LNCaP clone FGC (cell line): ENCODE data around the gene HELZ.

Source experiments
- DNase-seq: peaks from one replicate; pipeline ENCODE4 v3.0.0-alpha.2; 2011; ENCODE audit warnings: low read depth
- H3K4me3 ChIP-seq: 2 replicates; pipeline ENCODE4 v1.5.1; 2011; ENCODE audit warnings: mild to moderate bottlenecking, low read depth, low read length, control low read depth
- TF ChIP-seq, protein P1 (sequence below): IDR thresholded peaks from 2 replicates; pipeline ENCODE4 v1.5.1; 2012; ENCODE audit warnings: mild to moderate bottlenecking; ENCODE audit not compliant: control insufficient read depth, insufficient read depth; ENCODE audit errors: extremely low read depth

The HELZ gene

DNA sequence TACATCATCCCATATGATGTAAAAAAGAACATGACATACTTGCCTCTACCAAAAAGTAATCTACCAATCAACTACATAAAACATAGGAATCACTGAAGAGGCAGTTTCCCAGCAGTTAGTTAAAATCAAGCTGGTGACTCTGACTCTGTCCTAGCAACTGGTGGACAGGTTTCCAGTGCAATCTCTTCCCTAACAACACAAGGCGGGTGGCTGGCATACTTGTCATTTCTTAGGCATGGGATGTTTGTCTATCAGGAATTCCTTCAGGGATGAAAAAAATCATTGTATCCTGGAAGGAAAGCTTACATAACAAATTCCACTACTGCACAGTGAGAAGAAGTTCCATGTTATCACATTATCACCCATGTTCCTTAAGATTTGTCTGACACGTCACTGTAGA lies 50.9 kb downstream of the HELZ start:
- H3K4me3 ChIP-seq = no peak overlapping the region
- no peak for DNase-seq
- TF ChIP-seq, protein P1, sequence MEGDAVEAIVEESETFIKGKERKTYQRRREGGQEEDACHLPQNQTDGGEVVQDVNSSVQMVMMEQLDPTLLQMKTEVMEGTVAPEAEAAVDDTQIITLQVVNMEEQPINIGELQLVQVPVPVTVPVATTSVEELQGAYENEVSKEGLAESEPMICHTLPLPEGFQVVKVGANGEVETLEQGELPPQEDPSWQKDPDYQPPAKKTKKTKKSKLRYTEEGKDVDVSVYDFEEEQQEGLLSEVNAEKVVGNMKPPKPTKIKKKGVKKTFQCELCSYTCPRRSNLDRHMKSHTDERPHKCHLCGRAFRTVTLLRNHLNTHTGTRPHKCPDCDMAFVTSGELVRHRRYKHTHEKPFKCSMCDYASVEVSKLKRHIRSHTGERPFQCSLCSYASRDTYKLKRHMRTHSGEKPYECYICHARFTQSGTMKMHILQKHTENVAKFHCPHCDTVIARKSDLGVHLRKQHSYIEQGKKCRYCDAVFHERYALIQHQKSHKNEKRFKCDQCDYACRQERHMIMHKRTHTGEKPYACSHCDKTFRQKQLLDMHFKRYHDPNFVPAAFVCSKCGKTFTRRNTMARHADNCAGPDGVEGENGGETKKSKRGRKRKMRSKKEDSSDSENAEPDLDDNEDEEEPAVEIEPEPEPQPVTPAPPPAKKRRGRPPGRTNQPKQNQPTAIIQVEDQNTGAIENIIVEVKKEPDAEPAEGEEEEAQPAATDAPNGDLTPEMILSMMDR = no peak

- H3K4me3 ChIP-seq = no peak overlapping the region
- DNase-seq = no peak
These were observed 57.1 kb downstream of the HELZ start for GRCh38 chr17:67187927-67188326.

DNA sequence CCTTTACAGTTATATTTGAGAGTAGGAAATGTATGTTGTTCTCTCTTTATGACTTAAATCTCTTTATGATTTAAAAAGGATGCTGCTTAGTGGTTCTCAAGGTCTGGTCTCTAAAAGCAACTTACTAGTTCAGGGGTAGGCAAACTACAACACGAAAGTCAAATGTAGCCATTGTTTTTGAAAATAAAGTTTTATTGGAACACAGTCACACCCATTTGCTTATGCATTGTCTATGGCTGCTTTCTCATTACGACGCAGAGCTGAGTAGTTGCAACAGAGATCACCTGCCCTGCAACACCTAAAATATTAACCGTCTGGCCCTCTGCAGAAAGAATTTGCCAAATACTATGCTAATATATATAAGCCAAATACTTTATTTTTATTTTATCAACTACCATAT lies 58.2 kb downstream of the HELZ start:
- TF ChIP-seq, protein P1 = no peak
- no peak for DNase-seq
- H3K4me3 ChIP-seq = no peak overlapping the region

More at GRCh38 chr17:67187927-67188326, 57.1 kb downstream of the HELZ start:
- TF ChIP-seq, protein P1 = no peak

DNA sequence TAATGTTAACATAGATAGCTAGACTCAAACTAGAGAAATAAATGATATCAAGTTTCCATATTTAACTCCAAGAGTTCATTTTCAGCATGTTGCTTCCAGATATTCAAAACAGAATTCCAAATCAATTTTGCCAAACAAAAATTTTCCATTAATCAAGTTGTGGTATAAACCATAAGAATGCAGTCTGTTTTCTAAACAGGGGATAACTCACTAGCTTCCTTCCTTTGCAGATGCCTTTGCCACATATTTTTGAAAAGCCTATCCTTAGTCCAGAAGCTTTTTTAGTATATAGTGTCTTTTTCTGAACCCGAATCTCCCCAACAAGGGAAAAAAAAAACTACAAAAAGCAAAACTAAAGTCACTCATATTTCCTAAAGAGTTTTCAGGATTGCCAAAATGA lies 61.5 kb downstream of the HELZ start:
- DNase-seq = no peak
- no peak overlapping the region for H3K4me3 ChIP-seq
- TF ChIP-seq, protein P1 = no peak

DNA sequence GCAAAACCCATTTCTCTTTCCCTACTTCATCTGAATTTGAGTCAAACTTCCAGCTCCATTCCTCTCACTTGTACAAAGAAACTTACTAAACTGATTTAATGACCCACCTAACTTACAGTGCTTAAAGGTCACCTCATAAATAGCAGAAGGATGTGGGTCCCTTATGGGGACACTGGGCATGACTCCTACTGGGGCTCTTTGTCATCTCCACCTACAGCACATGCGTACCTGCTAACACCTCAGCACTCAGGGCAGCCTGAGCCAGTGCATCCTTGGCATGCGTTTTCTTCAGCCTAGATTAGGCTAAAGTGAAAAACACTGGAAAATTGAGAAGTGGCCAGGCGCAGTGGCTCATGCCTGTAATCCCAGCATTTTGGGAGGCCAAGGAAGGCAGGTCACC lies 63.2 kb downstream of the HELZ start:
- no peak overlapping the region for H3K4me3 ChIP-seq
- TF ChIP-seq, protein P1 = no peak
- no peak for DNase-seq

DNA sequence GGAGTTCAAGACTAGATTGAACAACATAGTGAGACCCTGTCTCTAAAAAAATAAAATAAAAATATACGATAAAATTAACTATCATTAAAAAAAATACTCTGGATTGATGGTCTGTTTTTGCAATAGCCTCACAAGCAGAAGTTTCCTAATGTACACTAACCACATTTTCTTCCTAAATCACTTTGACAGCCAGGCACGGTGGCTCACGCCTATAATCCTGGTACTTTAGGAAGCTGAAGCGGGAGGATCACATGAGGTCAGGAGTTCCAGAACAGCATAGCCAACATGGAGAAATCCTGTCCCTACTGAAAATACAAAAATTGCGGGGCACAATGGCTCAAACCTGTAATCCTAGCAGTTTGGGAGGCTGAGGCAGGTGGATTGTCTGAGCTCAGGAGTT lies 64.7 kb downstream of the HELZ start:
- no peak overlapping the region for H3K4me3 ChIP-seq
- DNase-seq = no peak
- TF ChIP-seq, protein P1 = no peak

GRCh38 chr17:67178555-67178954 lies 66.4 kb downstream of the HELZ start:
- TF ChIP-seq, protein P1 = no peak
- no peak for DNase-seq
- no peak overlapping the region for H3K4me3 ChIP-seq
